Measurements from ENCODE around the gene OTOGL. TPM values are rescaled to one million over a fixed set of nuclear protein-coding genes. Genes with fewer than 3 reads are reported as not detected.

OTOGL gene
- total RNA-seq, 2 donors from 2014 or later = 0.59 to 0.74 TPM

DNA sequence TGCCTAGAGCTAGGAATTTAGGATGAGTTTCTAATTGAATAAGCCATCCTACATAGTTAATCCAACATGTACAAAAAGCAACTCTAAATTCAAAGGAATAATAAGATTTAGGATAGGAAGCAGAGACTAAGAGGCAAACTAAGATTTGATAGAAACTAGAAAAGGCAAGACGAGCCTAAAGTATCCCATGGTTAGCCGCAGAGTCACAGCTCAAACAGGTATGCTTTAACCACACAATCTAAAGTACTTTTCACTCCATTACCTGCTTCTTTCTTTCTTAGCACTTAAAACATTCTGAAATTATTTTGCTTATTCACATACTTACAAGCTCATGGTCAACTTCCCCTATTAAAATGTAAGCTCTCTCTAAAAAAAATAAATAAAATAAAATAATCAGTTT lies 51.8 kb downstream of the OTOGL start:
- Histone ChIP-seq H3K27me3 (replicated peaks; ENCODE audit: insufficient read depth) (no peaks in the 10 kb centered on the region), H3K36me3 (no peaks in the 10 kb centered on the region), H3K9me3 (no peaks in the 10 kb centered on the region), H3K4me3 (no peak overlapping the region), H3K4me1 (replicated peaks) (no peaks in the 10 kb centered on the region), H3K27ac (no peak overlapping the region)
- no peak for DNase-seq (ENCODE audit: low spot score)
- 93% methylated on average over 2 of the region's 2 CpGs for WGBS
- no peak for TF ChIP-seq POLR2A (IDR thresholded peaks at IDR 0.05)
- TF ChIP-seq POLR2AphosphoS5 (IDR thresholded peaks at IDR 0.05) = no peak
- TF ChIP-seq, protein P1, sequence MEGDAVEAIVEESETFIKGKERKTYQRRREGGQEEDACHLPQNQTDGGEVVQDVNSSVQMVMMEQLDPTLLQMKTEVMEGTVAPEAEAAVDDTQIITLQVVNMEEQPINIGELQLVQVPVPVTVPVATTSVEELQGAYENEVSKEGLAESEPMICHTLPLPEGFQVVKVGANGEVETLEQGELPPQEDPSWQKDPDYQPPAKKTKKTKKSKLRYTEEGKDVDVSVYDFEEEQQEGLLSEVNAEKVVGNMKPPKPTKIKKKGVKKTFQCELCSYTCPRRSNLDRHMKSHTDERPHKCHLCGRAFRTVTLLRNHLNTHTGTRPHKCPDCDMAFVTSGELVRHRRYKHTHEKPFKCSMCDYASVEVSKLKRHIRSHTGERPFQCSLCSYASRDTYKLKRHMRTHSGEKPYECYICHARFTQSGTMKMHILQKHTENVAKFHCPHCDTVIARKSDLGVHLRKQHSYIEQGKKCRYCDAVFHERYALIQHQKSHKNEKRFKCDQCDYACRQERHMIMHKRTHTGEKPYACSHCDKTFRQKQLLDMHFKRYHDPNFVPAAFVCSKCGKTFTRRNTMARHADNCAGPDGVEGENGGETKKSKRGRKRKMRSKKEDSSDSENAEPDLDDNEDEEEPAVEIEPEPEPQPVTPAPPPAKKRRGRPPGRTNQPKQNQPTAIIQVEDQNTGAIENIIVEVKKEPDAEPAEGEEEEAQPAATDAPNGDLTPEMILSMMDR (IDR thresholded peaks at IDR 0.05) = no peak
- intact Hi-C loops (cut with DNase I) = no loop called here

DNA sequence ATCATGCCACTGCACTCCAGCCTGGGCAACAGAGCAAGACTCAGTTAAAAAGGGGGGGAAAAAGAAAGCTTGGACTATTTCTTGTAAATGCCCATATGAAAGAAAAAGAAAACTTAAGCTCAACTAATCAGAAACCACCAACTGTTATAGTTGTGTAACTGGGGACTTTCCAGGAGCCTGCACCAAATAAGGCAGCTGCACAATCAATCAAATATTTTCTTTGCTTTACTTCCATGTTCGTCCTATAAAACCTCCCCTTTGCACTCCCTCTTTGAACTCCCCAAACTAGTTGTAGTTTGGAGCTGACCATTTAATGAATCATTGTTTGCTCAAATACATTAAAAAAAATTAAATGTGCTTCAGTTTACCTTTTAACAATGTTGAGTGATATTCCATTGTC lies 54.9 kb downstream of the OTOGL start:
- H3K27me3 ChIP-seq (replicated peaks; ENCODE audit: insufficient read depth) = no peaks in the 10 kb centered on the region
- DNase-seq (ENCODE audit: low spot score) = no peak
- H3K4me3 ChIP-seq = no peak overlapping the region
- H3K9me3 ChIP-seq = no peaks in the 10 kb centered on the region
- no peaks in the 10 kb centered on the region for H3K36me3 ChIP-seq
- 15% methylated on average over 1 of the region's 1 CpG for WGBS
- intact Hi-C loops (cut with DNase I) = no loop called here
- TF ChIP-seq, protein P1 (IDR thresholded peaks at IDR 0.05) = no peak
- no peak for TF ChIP-seq POLR2A (IDR thresholded peaks at IDR 0.05)
- TF ChIP-seq POLR2AphosphoS5 (IDR thresholded peaks at IDR 0.05) = no peak
- H3K4me1 ChIP-seq (replicated peaks) = no peaks in the 10 kb centered on the region
- no peak overlapping the region for H3K27ac ChIP-seq

DNA sequence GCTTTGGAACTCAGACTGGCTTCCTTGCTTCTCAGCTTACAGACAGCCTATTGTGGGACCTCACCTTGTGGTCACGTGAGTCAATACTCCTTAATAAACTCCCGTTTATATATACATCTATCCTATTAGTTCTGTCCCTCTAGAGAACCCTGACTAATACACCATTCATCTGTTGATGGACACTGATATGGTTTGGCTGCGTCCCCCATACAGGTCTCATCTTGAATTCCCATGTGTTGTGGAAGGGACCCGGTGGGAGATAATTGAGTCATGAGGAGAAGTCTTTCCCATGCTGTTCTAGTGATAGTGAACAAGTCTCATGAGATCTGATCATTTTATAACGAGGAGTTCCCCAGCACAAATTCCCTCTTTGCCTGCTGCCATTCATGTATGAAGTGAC lies 57.0 kb downstream of the OTOGL start:
- Histone ChIP-seq H3K4me3 (no peak overlapping the region), H3K9me3 (no peaks in the 10 kb centered on the region), H3K27ac (no peak overlapping the region), H3K36me3 (no peaks in the 10 kb centered on the region), H3K4me1 (replicated peaks) (no peaks in the 10 kb centered on the region), H3K27me3 (replicated peaks; ENCODE audit: insufficient read depth) (no peaks in the 10 kb centered on the region)
- intact Hi-C loops (cut with DNase I) = no loop called here
- TF ChIP-seq POLR2A (IDR thresholded peaks at IDR 0.05) (no peak), POLR2AphosphoS5 (IDR thresholded peaks at IDR 0.05) (no peak)
- TF ChIP-seq, protein P1 (IDR thresholded peaks at IDR 0.05) = no peak
- no peak for DNase-seq (ENCODE audit: low spot score)
- WGBS = 89% methylated on average over 5 of the region's 5 CpGs

DNA sequence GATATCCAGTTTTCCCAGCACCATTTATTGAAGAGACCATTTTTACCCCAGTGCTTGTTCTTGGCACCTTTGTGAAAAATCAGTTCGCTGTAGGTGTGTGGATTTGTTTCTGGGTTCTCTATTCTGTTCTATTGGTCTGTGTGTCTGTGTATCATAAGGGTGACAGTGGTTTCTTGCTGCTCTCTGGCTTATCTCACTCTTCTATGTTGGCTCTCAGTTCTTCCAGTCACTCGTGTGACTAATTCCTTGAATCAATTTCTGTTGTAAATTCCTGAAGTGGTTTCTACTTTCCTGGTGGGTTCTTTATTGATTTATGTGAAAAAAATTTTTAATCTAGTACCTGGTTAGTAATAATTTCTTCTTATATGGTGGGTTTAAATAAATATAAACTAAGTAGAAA lies 58.3 kb downstream of the OTOGL start:
- 70% methylated on average over 2 of the region's 2 CpGs for WGBS
- DNase-seq (ENCODE audit: low spot score) = no peak
- Histone ChIP-seq H3K27ac (no peak overlapping the region), H3K4me1 (replicated peaks) (no peaks in the 10 kb centered on the region), H3K4me3 (no peak overlapping the region), H3K27me3 (replicated peaks; ENCODE audit: insufficient read depth) (no peaks in the 10 kb centered on the region), H3K36me3 (no peaks in the 10 kb centered on the region), H3K9me3 (no peaks in the 10 kb centered on the region)
- TF ChIP-seq, protein P1 (IDR thresholded peaks at IDR 0.05) = no peak
- TF ChIP-seq POLR2AphosphoS5 (IDR thresholded peaks at IDR 0.05) = no peak
- no peak for TF ChIP-seq POLR2A (IDR thresholded peaks at IDR 0.05)
- intact Hi-C loops (cut with DNase I) = no loop called here

DNA sequence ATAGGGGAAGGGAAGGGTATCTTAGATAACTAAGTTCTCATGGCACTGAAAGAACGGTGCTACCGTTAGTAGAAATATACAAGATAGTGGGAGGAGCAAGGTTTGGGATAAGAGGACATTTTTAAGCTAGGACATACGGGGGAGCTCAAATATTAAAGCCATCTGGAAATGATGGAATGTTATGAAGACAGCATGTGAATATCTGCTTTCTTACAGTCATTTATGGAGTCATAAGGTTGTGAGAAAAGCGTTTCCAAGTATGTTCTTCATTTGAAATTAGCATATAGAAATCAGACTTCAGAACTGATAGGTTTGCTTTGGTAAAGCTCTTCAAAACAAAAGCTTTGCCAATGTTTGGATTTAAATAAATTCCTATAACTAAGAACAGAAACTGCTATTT lies 62.3 kb downstream of the OTOGL start:
- WGBS = 71% methylated on average over 4 of the region's 4 CpGs

More for the DNA sequence above, 62.3 kb downstream of the OTOGL start:
- DNase-seq (ENCODE audit: low spot score) = no peak
- no peaks in the 10 kb centered on the region for H3K36me3 ChIP-seq
- no peak overlapping the region for H3K4me3 ChIP-seq
- H3K9me3 ChIP-seq = no peaks in the 10 kb centered on the region
- intact Hi-C loops (cut with DNase I) = no loop called here
- H3K27me3 ChIP-seq (replicated peaks; ENCODE audit: insufficient read depth) = no peaks in the 10 kb centered on the region
- H3K27ac ChIP-seq = no peak overlapping the region
- no peaks in the 10 kb centered on the region for H3K4me1 ChIP-seq (replicated peaks)
- TF ChIP-seq POLR2AphosphoS5 (IDR thresholded peaks at IDR 0.05) = no peak
- TF ChIP-seq POLR2A (IDR thresholded peaks at IDR 0.05) = no peak
- TF ChIP-seq, protein P1 (IDR thresholded peaks at IDR 0.05) = no peak
